ENCODE data around the gene CCZ1B. TPM values are rescaled to one million over a fixed set of nuclear protein-coding genes. Genes with fewer than 3 reads are reported as not detected.
"Not testable (repeated sequence)": the region's sequence is repeated elsewhere in the genome, so short reads cannot be mapped to it uniquely, and the experiment has no call there.

The CCZ1B gene
- total and polyA plus RNA-seq, 2 donors (not counting 3 experiments of a cell fraction or from before 2014, with no cell fraction given) = 16.3 to 77.1 TPM

- H3K79me2 ChIP-seq (ENCODE audit: control insufficient read depth, insufficient read depth, low read length); H2AFZ ChIP-seq (ENCODE audit: low read depth, low read length); H3K9ac ChIP-seq (replicated peaks; ENCODE audit: extremely low read depth, insufficient read depth, low read length); H3K4me3 ChIP-seq (replicated peaks in 1 of 3; ENCODE audit: insufficient read depth in 1 of 3, low read depth in 1 of 3, low read length in 3 of 3); CTCF ChIA-PET; H3K4me2 ChIP-seq (ENCODE audit: insufficient read depth, low read length); intact Hi-C loops (cut with micrococcal nuclease); POLR2A ChIA-PET; H3K9me1 ChIP-seq (replicated peaks; ENCODE audit: control insufficient read depth, extremely low read depth, insufficient read depth, low read length); H3K36me3 ChIP-seq (ENCODE audit: control insufficient read depth in 2 of 2, extremely low read depth in 1 of 2, insufficient read depth in 2 of 2, low read length in 2 of 2); H3K27me3 ChIP-seq (ENCODE audit: control insufficient read depth in 2 of 2, insufficient read depth in 2 of 2, low read length in 2 of 2); DNase-seq (ENCODE audit: low read depth, low spot score); H3K27ac ChIP-seq (ENCODE audit: insufficient read depth, low read depth, low read length); H4K20me1 ChIP-seq (replicated peaks; ENCODE audit: control insufficient read depth, extremely low read depth, insufficient read depth, low read length); dilution Hi-C loops (cut with MboI; ENCODE audit: extremely low pct_ligation_motif_present, low sequenced_read_pairs); H3K4me1 ChIP-seq (ENCODE audit: control insufficient read depth, extremely low read depth, insufficient read depth, low read length); H3K9me3 ChIP-seq (replicated peaks; ENCODE audit: control insufficient read depth, insufficient read depth, low read length); BruUV-seq (replicated peaks); FAIRE-seq: not testable (repeated sequence)
Measured at GRCh38 chr7:6799887-6800286, 26.2 kb downstream of the CCZ1B start.

DNA sequence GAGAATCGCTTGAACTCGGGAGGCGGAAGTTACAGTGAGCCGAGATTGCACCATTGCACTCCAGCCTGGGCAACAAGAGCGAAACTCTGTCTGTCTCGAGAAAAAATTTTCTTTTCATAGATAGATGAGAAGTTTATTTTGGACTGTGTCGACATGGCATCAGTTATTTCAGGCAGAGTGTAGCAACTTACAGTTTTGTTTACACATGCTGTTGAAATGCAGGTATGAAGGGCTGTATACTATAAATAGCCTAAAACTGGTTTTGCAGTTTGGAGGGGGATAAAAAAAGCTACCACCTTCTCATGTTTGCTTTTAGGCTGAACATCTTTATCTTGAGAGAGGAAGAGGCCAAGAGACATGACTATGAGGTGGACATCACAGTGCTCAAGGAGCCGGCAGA lies 28.0 kb downstream of the CCZ1B start:
- DNase-seq (ENCODE audit: low read depth, low spot score); H3K79me2 ChIP-seq (ENCODE audit: control insufficient read depth, insufficient read depth, low read length); H3K27ac ChIP-seq (ENCODE audit: insufficient read depth, low read depth, low read length); H3K4me2 ChIP-seq (ENCODE audit: insufficient read depth, low read length); H3K36me3 ChIP-seq (ENCODE audit: control insufficient read depth in 2 of 2, extremely low read depth in 1 of 2, insufficient read depth in 2 of 2, low read length in 2 of 2); H4K20me1 ChIP-seq (replicated peaks; ENCODE audit: control insufficient read depth, extremely low read depth, insufficient read depth, low read length); CTCF ChIA-PET; POLR2A ChIA-PET; H2AFZ ChIP-seq (ENCODE audit: low read depth, low read length); H3K4me3 ChIP-seq (replicated peaks in 1 of 3; ENCODE audit: insufficient read depth in 1 of 3, low read depth in 1 of 3, low read length in 3 of 3); H3K27me3 ChIP-seq (ENCODE audit: control insufficient read depth in 2 of 2, insufficient read depth in 2 of 2, low read length in 2 of 2); dilution Hi-C loops (cut with MboI; ENCODE audit: extremely low pct_ligation_motif_present, low sequenced_read_pairs); intact Hi-C loops (cut with micrococcal nuclease); H3K4me1 ChIP-seq (ENCODE audit: control insufficient read depth, extremely low read depth, insufficient read depth, low read length); FAIRE-seq; H3K9me1 ChIP-seq (replicated peaks; ENCODE audit: control insufficient read depth, extremely low read depth, insufficient read depth, low read length); H3K9me3 ChIP-seq (replicated peaks; ENCODE audit: control insufficient read depth, insufficient read depth, low read length); BruUV-seq (replicated peaks); H3K9ac ChIP-seq (replicated peaks; ENCODE audit: extremely low read depth, insufficient read depth, low read length): not testable (repeated sequence)

DNA sequence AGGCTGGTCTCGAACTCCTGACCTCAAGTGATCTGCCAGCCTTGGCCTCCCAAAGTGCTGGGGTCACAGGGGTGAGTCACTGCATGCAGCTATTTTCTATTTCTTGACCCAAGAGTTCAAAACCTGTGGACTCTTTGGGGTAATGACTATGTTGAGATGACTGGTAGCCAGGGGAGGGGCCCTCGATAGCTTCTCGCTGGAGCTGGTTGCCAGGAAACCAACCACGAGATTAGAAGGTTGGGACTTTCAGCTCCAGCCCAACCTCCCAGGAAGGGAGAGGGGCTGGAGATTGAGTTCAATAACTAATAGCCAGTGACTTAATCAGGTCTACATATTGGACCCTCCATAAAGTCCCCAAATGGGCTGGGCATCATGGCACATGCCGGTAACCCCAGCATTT lies 28.9 kb downstream of the CCZ1B start:
- intact Hi-C loops (cut with micrococcal nuclease); H3K79me2 ChIP-seq (ENCODE audit: control insufficient read depth, insufficient read depth, low read length); H3K27me3 ChIP-seq (ENCODE audit: control insufficient read depth in 2 of 2, insufficient read depth in 2 of 2, low read length in 2 of 2); DNase-seq (ENCODE audit: low read depth, low spot score); H3K9ac ChIP-seq (replicated peaks; ENCODE audit: extremely low read depth, insufficient read depth, low read length); dilution Hi-C loops (cut with MboI; ENCODE audit: extremely low pct_ligation_motif_present, low sequenced_read_pairs); FAIRE-seq; H3K9me3 ChIP-seq (replicated peaks; ENCODE audit: control insufficient read depth, insufficient read depth, low read length); H3K9me1 ChIP-seq (replicated peaks; ENCODE audit: control insufficient read depth, extremely low read depth, insufficient read depth, low read length); H3K36me3 ChIP-seq (ENCODE audit: control insufficient read depth in 2 of 2, extremely low read depth in 1 of 2, insufficient read depth in 2 of 2, low read length in 2 of 2); BruUV-seq (replicated peaks); H3K4me3 ChIP-seq (replicated peaks in 1 of 3; ENCODE audit: insufficient read depth in 1 of 3, low read depth in 1 of 3, low read length in 3 of 3); H3K4me2 ChIP-seq (ENCODE audit: insufficient read depth, low read length); H4K20me1 ChIP-seq (replicated peaks; ENCODE audit: control insufficient read depth, extremely low read depth, insufficient read depth, low read length); CTCF ChIA-PET; H3K27ac ChIP-seq (ENCODE audit: insufficient read depth, low read depth, low read length); H3K4me1 ChIP-seq (ENCODE audit: control insufficient read depth, extremely low read depth, insufficient read depth, low read length); POLR2A ChIA-PET; H2AFZ ChIP-seq (ENCODE audit: low read depth, low read length): not testable (repeated sequence)

GRCh38 chr7:6794276-6794675 lies 31.8 kb downstream of the CCZ1B start:
- CTCF ChIA-PET; H3K9me3 ChIP-seq (replicated peaks; ENCODE audit: control insufficient read depth, insufficient read depth, low read length); BruUV-seq (replicated peaks); H3K4me1 ChIP-seq (ENCODE audit: control insufficient read depth, extremely low read depth, insufficient read depth, low read length); POLR2A ChIA-PET; DNase-seq (ENCODE audit: low read depth, low spot score); H3K4me2 ChIP-seq (ENCODE audit: insufficient read depth, low read length); intact Hi-C loops (cut with micrococcal nuclease); H4K20me1 ChIP-seq (replicated peaks; ENCODE audit: control insufficient read depth, extremely low read depth, insufficient read depth, low read length); H3K27me3 ChIP-seq (ENCODE audit: control insufficient read depth in 2 of 2, insufficient read depth in 2 of 2, low read length in 2 of 2); H2AFZ ChIP-seq (ENCODE audit: low read depth, low read length); dilution Hi-C loops (cut with MboI; ENCODE audit: extremely low pct_ligation_motif_present, low sequenced_read_pairs); H3K36me3 ChIP-seq (ENCODE audit: control insufficient read depth in 2 of 2, extremely low read depth in 1 of 2, insufficient read depth in 2 of 2, low read length in 2 of 2); H3K4me3 ChIP-seq (replicated peaks in 1 of 3; ENCODE audit: insufficient read depth in 1 of 3, low read depth in 1 of 3, low read length in 3 of 3); H3K79me2 ChIP-seq (ENCODE audit: control insufficient read depth, insufficient read depth, low read length); H3K27ac ChIP-seq (ENCODE audit: insufficient read depth, low read depth, low read length); H3K9ac ChIP-seq (replicated peaks; ENCODE audit: extremely low read depth, insufficient read depth, low read length); FAIRE-seq; H3K9me1 ChIP-seq (replicated peaks; ENCODE audit: control insufficient read depth, extremely low read depth, insufficient read depth, low read length): not testable (repeated sequence)
